SH-SY5Y (cell line): ENCODE measurements around the gene ADAMTS2.

Source experiments
- GATA2 ChIP-seq: IDR thresholded peaks from 2 replicates; pipeline ENCODE4 v1.6.1; 2011; ENCODE audit warnings: mild to moderate bottlenecking, low read depth, low read length
- GATA3 ChIP-seq: IDR thresholded peaks from 2 replicates; pipeline ENCODE4 v1.6.1; 2011; ENCODE audit warnings: low read depth, mild to moderate bottlenecking, low read length, moderate library complexity

Gene ADAMTS2

DNA sequence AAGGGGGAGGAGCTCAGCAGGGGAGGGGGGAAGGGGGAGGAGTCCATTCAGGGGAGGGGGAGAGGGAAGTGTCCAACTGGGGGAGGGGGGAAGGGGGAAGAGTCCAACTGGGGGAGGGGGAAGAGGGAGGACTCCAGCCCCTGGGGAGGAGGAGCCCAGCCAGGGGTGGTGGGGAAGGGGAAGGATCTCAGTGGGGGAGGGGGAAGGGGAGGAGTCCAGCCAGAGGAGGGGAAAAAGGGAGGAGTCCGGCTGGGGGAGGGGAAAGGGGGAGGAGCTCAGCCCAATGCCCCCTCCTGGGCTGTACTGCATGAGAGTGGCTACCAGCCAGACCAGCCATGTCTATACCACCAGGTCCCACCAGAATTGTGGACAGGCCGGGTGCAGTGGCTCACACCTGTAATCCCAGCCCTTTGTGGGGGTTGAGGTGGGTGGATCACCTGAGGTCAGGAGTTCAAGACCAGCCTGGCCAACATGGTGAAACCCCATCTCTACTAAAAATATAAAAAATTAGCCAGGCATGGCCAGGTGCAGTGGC is 30.6 kb upstream of the ADAMTS2 start:
- TF ChIP-seq GATA3 (no peak), GATA2 (no peak)

DNA sequence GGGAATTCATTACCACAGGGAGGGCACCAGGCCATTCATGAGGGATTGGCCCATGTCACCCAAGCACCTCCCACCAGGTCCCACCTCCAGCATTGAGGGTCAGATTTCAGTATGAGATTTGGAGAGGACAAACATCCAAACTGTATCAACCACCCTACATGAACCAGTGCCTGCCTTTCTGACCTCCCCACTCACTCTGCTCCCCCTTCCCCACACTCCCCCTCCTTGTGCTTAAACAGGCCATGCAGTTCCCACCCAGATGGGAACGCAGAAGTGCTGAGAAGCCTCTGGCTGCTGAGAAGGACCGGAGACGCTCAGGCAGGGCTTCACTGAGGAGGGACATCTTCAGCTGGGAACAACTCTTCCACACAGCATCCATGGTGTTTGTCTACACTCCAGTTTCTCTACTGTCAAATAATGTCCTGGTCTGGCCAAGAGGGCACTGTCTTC is 30.0 kb upstream of the ADAMTS2 start:
- TF ChIP-seq GATA3 (no peak), GATA2 (no peak)

DNA sequence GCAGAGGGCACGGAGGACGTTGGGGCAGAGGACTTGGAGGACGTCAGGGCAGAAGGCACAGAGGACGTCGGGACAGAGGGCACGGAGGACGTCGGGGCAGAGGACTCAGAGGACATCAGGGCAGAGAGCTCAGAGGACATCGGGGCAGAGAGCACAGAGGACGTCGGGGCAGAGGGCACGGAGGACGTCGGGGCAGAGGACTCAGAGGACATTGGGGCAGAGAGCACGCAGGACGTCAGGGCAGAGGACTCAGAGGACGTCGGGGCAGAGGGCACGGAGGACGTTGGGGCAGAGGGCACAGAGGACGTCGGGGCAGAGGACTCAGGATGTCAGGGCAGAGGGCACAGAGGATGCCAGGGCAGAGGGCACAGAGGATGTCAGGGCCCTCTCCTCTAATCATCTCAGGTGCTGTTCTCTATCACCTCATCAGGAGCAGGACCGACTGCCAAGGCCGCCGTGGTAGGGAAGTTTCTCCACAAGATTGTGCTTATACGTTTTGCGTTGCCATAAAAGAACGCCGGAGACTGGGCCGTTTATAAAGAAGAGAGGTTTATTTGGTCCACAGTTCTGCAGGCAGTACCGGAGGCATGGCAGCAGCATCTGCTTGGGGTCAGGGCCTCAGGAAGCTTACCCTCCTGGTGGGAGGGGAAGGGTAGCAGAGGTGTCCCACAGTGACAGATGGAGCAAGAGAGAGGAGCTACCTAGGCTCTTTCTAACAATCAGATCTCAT is 29.4 kb upstream of the ADAMTS2 start:
- TF ChIP-seq GATA3 (no peak), GATA2 (no peak)

DNA sequence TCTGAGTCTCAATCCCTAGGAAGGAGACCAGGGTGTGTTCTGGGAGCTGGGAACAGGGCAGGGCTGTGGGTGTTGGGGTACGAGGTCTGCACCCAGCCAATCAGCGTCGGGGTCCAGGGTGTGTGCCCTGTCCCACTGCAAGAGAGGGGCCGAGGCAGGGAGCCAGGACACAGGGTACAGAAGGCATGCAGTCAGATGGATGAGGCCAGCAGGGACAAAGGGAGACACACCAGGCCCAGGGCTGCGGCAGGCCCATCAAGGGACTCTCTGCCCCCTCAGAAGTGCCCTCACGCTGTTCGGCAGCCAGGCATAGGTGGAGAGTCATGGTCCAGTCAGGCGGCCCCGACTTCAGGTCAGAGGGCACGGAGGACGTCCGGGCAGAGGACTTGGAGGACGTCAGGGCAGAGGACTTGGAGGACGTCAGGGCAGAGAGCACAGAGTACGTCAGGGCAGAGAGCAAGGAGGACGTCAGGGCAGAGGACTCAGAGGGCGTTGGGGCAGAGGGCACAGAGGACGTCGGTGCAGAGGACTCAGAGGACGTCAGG is 28.8 kb upstream of the ADAMTS2 start:
- TF ChIP-seq GATA3 = no peak
- TF ChIP-seq GATA2 = no peak

DNA sequence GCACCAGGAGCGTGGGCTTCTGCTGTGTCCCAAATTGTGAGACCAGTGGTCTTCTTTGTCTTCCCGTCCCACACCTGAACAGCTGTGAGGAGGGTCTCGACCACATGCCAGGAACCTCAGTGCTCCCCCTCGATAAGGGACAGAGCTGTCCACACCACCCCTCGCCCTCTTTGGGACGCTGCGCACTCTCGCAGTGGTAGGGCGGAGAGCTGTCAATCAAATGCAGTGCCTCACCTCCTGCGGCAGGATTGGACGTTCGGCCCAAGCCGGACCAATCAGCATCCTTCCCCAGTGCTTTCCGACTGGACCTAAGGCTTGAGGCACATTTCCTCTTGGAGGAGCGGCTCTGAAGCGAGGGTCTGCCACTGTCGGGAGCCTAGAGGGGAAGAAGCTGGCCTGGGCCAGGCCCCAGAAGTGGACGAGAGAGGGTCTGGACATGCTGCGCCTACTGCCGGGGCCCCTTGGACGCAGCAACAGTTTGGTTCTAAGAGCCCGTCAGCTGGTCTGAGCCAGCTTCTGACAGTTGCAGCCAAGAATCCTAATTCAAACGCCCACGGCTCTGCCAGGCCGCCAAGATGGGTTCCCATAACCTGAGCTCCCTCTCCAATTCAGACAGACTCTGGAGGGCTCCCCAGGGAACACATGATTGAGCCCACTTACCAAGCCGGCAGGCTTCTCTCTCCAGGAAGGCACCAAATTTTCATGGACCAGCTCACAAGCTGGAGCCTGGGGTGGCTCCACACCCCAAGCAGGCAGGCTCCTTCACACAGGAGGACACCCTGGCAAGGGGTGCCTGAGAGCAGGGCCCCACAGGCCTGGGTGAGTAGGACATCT is 28.1 kb upstream of the ADAMTS2 start:
- TF ChIP-seq GATA3 (no peak), GATA2 (no peak)

DNA sequence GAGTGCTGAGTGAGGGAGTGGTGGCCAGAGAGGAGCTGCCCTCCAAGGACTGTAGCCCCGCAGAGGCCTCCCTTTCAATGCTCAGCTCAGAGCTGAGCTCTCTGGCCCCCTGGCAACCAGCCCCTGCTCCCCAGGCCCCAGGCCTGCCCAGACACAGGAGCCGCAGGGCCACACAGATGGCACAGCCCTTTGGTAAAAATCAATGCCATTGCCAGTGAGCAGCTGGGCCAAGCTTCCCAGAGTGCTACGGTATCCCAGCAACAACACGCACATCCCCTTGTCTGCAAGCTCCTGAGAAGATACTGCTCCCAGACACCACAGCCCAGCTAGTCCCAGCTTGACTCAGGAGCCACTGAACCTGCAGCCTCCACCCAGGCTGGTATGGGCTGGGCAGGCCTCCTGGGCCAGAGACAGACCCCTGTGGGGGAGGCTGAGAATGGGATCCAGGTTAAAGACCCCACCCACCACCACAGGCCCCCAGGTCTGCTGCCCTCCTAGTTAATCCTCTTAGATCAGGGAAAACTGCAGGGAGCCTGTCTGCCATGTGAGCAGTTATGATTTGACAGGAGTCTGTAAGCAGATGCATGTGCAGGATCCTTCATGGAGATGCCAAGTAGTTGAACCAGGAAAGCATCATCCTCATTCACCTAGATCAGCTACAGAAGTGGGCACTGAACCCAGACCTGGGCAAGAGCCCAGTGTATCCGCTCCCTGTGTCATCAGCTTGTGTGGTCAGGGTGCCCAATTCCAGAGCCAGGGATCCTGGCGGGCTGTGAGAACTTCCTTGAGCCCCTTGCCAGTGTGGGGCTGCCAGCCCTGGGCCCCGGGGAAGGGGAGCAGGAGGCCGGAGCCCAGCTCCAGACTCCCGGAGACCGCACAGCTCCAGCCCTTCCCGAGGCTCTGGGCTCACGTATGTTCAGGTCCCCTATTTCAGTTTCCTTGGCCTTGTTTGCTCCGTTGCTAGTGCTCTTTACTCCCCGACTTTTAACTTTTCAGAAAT is 26.7 kb upstream of the ADAMTS2 start:
- TF ChIP-seq GATA3 (no peak), GATA2 (no peak)

DNA sequence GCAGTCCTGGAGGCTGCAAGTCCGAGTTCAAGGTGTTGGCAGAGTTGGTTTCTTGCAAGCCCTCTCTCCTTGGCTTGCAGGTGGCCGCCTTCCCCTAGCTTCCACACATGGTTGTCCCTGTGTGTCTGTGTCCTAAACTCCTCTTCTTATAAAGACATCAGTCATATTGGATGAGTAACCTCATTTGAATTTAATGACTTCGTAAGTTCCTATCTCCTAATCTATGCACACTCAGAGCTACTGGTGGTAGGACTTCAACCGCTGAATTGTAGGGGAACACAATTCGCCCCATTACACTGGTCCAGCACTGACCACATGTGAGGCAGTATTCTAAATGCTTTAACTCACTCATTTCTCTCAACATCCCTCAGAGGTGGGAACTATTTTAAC is 25.9 kb upstream of the ADAMTS2 start:
- no peak for TF ChIP-seq GATA3
- no peak for TF ChIP-seq GATA2

DNA sequence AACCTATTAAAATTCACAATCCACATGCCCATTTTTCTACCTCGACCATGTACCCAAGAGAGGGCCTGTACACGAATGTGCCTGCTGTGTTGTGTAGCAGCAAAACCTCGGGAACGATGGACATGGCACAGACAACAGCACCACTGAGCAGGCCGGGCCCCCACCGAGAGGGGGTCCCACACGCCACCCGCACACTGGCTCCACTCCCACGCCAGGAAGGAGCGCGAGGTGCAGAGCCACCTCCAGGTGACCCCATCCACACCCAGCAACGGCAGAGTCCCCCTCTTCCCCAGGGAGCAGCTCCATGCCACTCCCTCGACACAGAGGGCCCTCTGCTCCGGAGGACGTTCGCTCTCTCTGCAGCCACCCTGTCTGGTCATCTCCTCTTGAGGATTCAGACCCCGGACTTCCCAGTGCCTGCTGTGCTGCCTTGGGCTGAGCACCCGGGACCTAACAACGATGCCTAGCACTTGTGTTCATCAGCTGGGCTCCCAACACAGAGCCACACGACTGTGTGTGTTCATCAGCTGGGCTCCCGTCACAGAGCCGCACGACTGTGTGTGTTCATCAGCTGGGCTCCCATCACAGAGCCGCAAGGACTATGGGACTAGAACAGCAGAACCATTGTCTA is 25.3 kb upstream of the ADAMTS2 start:
- TF ChIP-seq GATA3 (no peak), GATA2 (no peak)

DNA sequence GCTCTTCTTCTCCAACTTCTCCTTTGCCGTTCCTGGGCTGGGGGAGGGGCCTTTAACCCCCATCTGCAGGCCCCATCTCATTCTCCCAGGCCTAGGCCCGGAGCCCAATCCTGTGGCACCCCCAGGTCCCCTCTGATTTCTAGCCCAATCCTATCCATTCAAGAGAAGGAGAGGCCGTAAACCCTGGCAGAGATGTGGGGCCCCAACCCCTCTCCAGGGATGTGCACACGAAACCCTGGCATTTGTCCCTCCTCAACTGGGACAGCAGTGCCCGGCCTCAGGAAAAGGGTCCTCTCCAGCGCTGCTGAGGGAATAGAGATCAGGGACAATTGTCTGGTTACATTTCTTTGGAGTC is 24.2 kb upstream of the ADAMTS2 start:
- no peak for TF ChIP-seq GATA3
- no peak for TF ChIP-seq GATA2

DNA sequence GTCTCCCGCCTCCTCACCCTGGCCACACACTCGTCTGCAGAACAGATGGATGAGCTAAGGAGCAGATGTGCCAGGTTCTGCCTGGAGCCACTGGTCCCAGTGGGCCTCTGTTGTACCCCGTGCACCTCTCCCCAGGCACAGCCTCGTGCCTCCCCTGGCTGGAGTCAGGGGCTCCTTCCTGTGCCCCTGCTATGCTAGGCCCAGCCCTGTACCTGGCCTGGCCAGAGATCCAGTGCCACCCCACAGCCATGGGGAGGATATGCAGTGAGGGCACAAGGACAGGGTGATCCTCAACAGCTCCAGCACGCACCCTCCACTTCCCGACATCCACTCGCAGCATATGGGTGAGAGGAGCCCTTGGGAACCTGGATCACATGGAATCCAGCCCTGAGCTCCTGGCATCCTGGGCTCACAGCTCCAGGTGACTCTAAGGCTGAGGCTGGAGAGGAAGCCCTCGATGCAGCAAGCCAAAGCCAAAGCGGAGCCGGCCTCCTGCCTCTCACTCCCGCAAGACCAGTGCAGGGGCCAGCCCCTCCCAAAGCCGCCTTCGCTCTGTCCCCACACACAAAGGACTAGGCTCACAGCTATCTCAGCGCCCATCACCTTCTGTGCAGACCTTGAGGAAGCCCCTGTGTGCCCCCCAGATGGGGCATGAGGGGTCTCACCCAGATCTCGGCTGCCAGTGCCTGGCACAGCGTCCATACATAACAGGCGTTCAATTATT is 23.7 kb upstream of the ADAMTS2 start:
- TF ChIP-seq GATA2 (no peak), GATA3 (no peak)

DNA sequence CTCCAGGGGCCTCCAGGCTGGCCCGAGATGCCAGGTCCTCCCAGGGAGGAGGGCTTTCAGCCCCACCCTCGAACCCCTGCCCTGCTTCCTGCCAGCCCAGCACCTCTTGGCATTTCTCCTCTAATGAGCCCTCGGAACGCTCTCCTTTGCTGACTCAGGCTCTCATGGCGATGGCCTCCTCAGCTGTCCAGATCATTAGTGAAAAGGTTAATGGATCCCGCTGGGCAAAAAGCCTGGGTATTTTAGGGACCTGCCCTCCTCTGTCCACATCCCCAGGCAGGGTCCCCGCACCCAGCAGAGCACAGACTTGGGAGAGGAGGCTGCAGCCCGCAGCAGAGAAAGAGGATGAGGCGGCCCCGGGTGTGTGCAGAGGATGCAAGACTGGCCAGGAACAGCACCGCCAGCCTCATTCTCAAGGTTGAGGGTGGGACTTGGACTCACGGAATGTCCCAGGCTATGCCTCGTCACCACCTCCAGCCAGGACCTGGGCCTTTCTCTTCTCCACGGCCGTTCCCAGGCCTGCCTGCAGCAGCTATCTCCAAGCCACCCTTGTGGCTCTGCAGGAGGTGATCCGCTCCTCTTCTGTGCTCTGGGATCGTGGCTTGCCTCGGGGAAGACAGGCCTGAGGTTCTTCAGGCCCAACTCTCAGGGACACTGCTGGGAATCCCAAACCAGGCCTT is 23.0 kb upstream of the ADAMTS2 start:
- TF ChIP-seq GATA2 (no peak), GATA3 (no peak)

DNA sequence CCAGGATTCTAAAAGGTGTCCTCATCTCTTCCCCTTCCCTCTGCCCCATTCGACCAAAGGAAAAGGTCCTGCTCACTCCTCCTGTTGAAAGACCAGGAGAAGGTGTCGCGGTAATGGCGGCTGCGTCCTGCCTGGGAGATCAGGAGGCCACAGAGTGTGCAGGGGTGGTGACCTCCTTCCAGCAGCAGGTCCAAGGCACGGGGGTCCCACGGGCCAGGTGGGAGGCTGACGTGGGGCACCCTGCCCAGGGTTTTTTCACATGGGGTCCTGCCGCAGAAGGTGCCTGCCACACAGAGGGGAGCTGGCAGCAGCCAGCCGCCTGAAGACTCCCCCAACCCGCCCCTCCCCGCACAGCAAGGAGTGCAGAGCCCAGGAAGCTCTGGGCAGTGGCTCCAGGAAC is 22.2 kb upstream of the ADAMTS2 start:
- TF ChIP-seq GATA3 (no peak), GATA2 (no peak)
